ENCODE data around the gene GNAT3. TPM values are rescaled to one million over a fixed set of nuclear protein-coding genes. Genes with fewer than 3 reads are reported as not detected.

GNAT3 gene
- total RNA-seq, 4 donors from 2014 or later = not detected

- Histone ChIP-seq H3K27ac (no peak overlapping the region), H3K9me3 (no peaks in the 10 kb centered on the region), H3K27me3 (no peaks in the 10 kb centered on the region), H3K36me3 (no peaks in the 10 kb centered on the region), H3K4me3 (no peak overlapping the region), H3K4me1 (no peaks in the 10 kb centered on the region)
- 48 to 49% methylated on average over 5 of the region's 5 CpGs for WGBS, 2 donors
- DNase-seq (ENCODE audit: low spot score in 2 of 2) = no peak
- TF ChIP-seq POLR2A (IDR thresholded peaks at IDR 0.05) (no peak), EP300 (IDR thresholded peaks at IDR 0.05) (no peak)
- TF ChIP-seq, protein P1, sequence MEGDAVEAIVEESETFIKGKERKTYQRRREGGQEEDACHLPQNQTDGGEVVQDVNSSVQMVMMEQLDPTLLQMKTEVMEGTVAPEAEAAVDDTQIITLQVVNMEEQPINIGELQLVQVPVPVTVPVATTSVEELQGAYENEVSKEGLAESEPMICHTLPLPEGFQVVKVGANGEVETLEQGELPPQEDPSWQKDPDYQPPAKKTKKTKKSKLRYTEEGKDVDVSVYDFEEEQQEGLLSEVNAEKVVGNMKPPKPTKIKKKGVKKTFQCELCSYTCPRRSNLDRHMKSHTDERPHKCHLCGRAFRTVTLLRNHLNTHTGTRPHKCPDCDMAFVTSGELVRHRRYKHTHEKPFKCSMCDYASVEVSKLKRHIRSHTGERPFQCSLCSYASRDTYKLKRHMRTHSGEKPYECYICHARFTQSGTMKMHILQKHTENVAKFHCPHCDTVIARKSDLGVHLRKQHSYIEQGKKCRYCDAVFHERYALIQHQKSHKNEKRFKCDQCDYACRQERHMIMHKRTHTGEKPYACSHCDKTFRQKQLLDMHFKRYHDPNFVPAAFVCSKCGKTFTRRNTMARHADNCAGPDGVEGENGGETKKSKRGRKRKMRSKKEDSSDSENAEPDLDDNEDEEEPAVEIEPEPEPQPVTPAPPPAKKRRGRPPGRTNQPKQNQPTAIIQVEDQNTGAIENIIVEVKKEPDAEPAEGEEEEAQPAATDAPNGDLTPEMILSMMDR (IDR thresholded peaks at IDR 0.05) = no peak
Observed at GRCh38 chr7:80488851-80489370, 23.0 kb downstream of the GNAT3 start.

- Histone ChIP-seq H3K4me1 (no peaks in the 10 kb centered on the region), H3K36me3 (no peaks in the 10 kb centered on the region), H3K9me3 (no peaks in the 10 kb centered on the region), H3K27ac (no peak overlapping the region), H3K27me3 (no peaks in the 10 kb centered on the region), H3K4me3 (no peak overlapping the region)
- no peak for DNase-seq (ENCODE audit: low spot score in 2 of 2)
- no peak for TF ChIP-seq EP300 (IDR thresholded peaks at IDR 0.05)
- TF ChIP-seq POLR2A (IDR thresholded peaks at IDR 0.05) = no peak
- TF ChIP-seq, protein P1 (IDR thresholded peaks at IDR 0.05) = no peak
Observed at GRCh38 chr7:80488406-80488805, 23.5 kb downstream of the GNAT3 start.

GRCh38 chr7:80485721-80486120 is 26.1 kb downstream of the GNAT3 start:
- no peak for DNase-seq (ENCODE audit: low spot score in 2 of 2)
- H3K4me3 ChIP-seq = no peak overlapping the region
- no peaks in the 10 kb centered on the region for H3K9me3 ChIP-seq
- no peaks in the 10 kb centered on the region for H3K36me3 ChIP-seq
- H3K27ac ChIP-seq = no peak overlapping the region
- peaks cover 0 to 9% (median 0%) of the 10 kb centered on the region in 4 donors for H3K4me1 ChIP-seq
- no peaks in the 10 kb centered on the region for H3K27me3 ChIP-seq
- TF ChIP-seq, protein P1 (IDR thresholded peaks at IDR 0.05) = no peak
- TF ChIP-seq EP300 (IDR thresholded peaks at IDR 0.05) (no peak), POLR2A (IDR thresholded peaks at IDR 0.05) (no peak)

DNA sequence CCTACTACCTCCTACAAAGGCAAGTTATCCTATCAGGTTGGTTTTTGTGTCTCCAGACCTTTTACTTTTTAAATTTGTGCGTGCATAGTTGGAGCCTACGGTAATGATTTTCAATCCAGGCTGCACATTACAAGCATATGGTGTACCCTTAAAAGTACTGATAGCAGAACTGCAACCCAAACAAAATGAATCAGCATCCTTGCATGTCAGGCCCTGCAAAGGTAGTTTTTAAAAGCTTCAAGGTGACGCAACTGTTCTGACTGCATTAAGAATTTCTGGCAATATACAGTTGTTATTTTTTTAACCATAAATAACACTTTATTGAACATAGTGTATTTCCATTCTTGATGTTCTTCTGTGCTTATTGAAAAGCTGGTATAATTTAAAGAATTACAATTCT is 28.9 kb downstream of the GNAT3 start:
- Histone ChIP-seq H3K9me3 (no peaks in the 10 kb centered on the region), H3K4me3 (no peak overlapping the region), H3K36me3 (no peaks in the 10 kb centered on the region), H3K27me3 (no peaks in the 10 kb centered on the region), H3K4me1 (peaks cover 0 to 9% (median 0%) of the 10 kb centered on the region in 4 donors), H3K27ac (no peak overlapping the region)
- DNase-seq (ENCODE audit: low spot score in 2 of 2) = no peak
- WGBS, 2 donors = 93 to 97% methylated on average over 3 of the region's 3 CpGs
- TF ChIP-seq, protein P1 (IDR thresholded peaks at IDR 0.05) = no peak
- no peak for TF ChIP-seq POLR2A (IDR thresholded peaks at IDR 0.05)
- TF ChIP-seq EP300 (IDR thresholded peaks at IDR 0.05) = no peak

GRCh38 chr7:80481196-80481884 is 30.5 kb downstream of the GNAT3 start:
- Histone ChIP-seq H3K4me3 (no peak overlapping the region), H3K9me3 (no peaks in the 10 kb centered on the region), H3K27me3 (no peaks in the 10 kb centered on the region), H3K27ac (no peak overlapping the region), H3K36me3 (no peaks in the 10 kb centered on the region), H3K4me1 (peaks cover 0 to 9% (median 0%) of the 10 kb centered on the region in 4 donors)
- 48 to 62% methylated on average over 2 of the region's 2 CpGs for WGBS, 2 donors
- TF ChIP-seq, protein P1 (IDR thresholded peaks at IDR 0.05) = no peak
- TF ChIP-seq POLR2A (IDR thresholded peaks at IDR 0.05) (no peak), EP300 (IDR thresholded peaks at IDR 0.05) (no peak)
- no peak for DNase-seq (ENCODE audit: low spot score in 2 of 2)
